ENCODE measurements around the gene DAGLA. TPM values are rescaled to one million over a fixed set of nuclear protein-coding genes. Genes with fewer than 3 reads are reported as not detected.

DAGLA gene
- total RNA-seq, 1 experiment from 2014 or later = 4.5 TPM

- Histone ChIP-seq H3K4me1 (ENCODE audit: insufficient read depth, low read length) (no peaks in the 10 kb centered on the region; the same call in 1 of the 2 replicates), H3K23me2 (ENCODE audit: insufficient read length, low read depth, low read length, poor library complexity, severe bottlenecking) (no peaks in the 10 kb centered on the region), H3K9me3 (ENCODE audit: control insufficient read depth, low read depth, low read length) (no peaks in the 10 kb centered on the region), H2BK15ac (ENCODE audit: low read depth, low read length) (no peak overlapping the region), H3K14ac (ENCODE audit: insufficient read depth, low read length) (no peak overlapping the region), H4K8ac (replicated peaks; ENCODE audit: insufficient read length, low read depth, low read length) (no peak overlapping the region), H4K91ac (ENCODE audit: insufficient read length, low read depth, low read length) (no peak overlapping the region), H2AK5ac (ENCODE audit: insufficient read length, low read length) (no peak overlapping the region), H2BK20ac (ENCODE audit: low read depth, low read length, poor library complexity, severe bottlenecking) (no peak overlapping the region), H3K27me3 (ENCODE audit: insufficient read depth, low read length) (no peaks in the 10 kb centered on the region; the same call in 1 of the 2 replicates), H3K18ac (ENCODE audit: insufficient read length, low read depth, low read length) (no peak overlapping the region), H3K4me2 (ENCODE audit: insufficient read depth, insufficient read length, low read length) (no peak overlapping the region), H3K9ac (ENCODE audit: extremely low read depth, insufficient read length, low read length) (no peak overlapping the region), H4K5ac (ENCODE audit: insufficient read length, low read depth, low read length) (no peak overlapping the region), H3K27ac (ENCODE audit: insufficient read length, low read depth, low read length) (no peak overlapping the region), H3K56ac (ENCODE audit: insufficient read length, low read depth, low read length) (no peak overlapping the region), H3K4ac (ENCODE audit: low read depth, low read length) (no peak overlapping the region), H2BK5ac (ENCODE audit: insufficient read length, low read length) (no peak overlapping the region), H3T11ph (ENCODE audit: low read length) (no peak overlapping the region), H3K23ac (ENCODE audit: insufficient read length, low read depth, low read length) (no peak overlapping the region), H2BK12ac (ENCODE audit: insufficient read length, low read depth, low read length) (no peak overlapping the region), H2BK120ac (ENCODE audit: low read depth, low read length, poor library complexity, severe bottlenecking) (no peak overlapping the region), H3K79me2 (ENCODE audit: insufficient read depth, low read length) (no peaks in the 10 kb centered on the region), H2AFZ (ENCODE audit: low read length) (no peak overlapping the region), H3K79me1 (ENCODE audit: insufficient read depth, low read depth, low read length, poor library complexity, severe bottlenecking) (no peaks in the 10 kb centered on the region), H4K20me1 (ENCODE audit: control insufficient read depth, insufficient read depth, insufficient read length) (no peaks in the 10 kb centered on the region)
- WGBS (ENCODE audit: extremely low coverage, insufficient read length, low lambda C conversion rate) = no CpG with 5 or more reads among the region's 14 CpGs
- no peaks in the 10 kb centered on the region for H3K9me3 Mint-ChIP-seq
- H3K27ac Mint-ChIP-seq = no peak overlapping the region
- TF ChIP-seq CTCF (conservative IDR thresholded peaks at IDR 0.05) = no peak
- H3K36me3 Mint-ChIP-seq (ENCODE audit: insufficient read depth in 1 of 3, low read depth in 3 of 3) = peaks cover 0 to 1% (median 0%) of the 10 kb centered on the region in 3 experiments; a peak in 2 of 7 replicates
- peaks cover 2% of the 10 kb centered on the region; the same call in 1 of the 2 replicates for H3K27me3 Mint-ChIP-seq (ENCODE audit: low read depth)
- H3K4me1 Mint-ChIP-seq = peaks cover 6 to 11% of the 10 kb centered on the region in 2 experiments
- no peak for DNase-seq
- H3K4me3 Mint-ChIP-seq = no peak overlapping the region; a peak in 1 of 5 replicates
These were observed 4.9 kb downstream of the DAGLA start for GRCh38 chr11:61684870-61685616.

Data from H9 (cell line).